SK-N-SH (cell line): ENCODE data around the gene ADAMTS4. TPM values are rescaled to one million over a fixed set of nuclear protein-coding genes. Genes with fewer than 3 reads are reported as not detected.
A peak's percentile ranks its signal among the peaks of the same experiment; 100 is the strongest.

Experiments used
- CTCF ChIA-PET: fragments of 300-600, 350-600 bp; formaldehyde crosslinking; extraction: SDS; loops from one replicate; lab custom pipeline; 2021; lab: Yijun Ruan, JAX
- POLR2A ChIA-PET: fragments of 350-600 bp; sonication (Branson Sonifier 250); formaldehyde crosslinking; extraction: SDS; loops from one replicate; lab custom pipeline; 2020; ENCODE audit warnings: antibody characterized with exemption, inconsistent platforms; lab: Yijun Ruan, JAX
- DNase-seq: peaks from one replicate; pipeline ENCODE4 v3.0.0; 2012
- H2AFZ ChIP-seq: fragments of 200-600 bp; sonication (generic); 2 replicates; pipeline ENCODE4 v1.8.1; 2016; ENCODE audit warnings: antibody characterized with exemption, mild to moderate bottlenecking, low read depth
- H3F3A ChIP-seq: fragments of 200-600 bp; sonication (generic); replicated peaks from 2 replicates; pipeline ENCODE3; 2016; ENCODE audit warnings: antibody characterized with exemption, mild to moderate bottlenecking; ENCODE audit not compliant: insufficient read depth
- H3K27ac ChIP-seq, 2 experiments: fragments of 200-500 bp in 1 of 2; fragments of 200-600 bp in 1 of 2; sonication (Bioruptor generic) in 1 of 2; sonication (generic), shearing (Covaris generic) in 1 of 2; 2 replicates each; pipeline versions ENCODE4 v1.5.1 to v1.6.1; 2014 to 2016; ENCODE audit warnings: low read depth in 2 of 2, inconsistent platforms in 1 of 2, low read length in 1 of 2, mild to moderate bottlenecking in 1 of 2, mixed read lengths in 1 of 2
- H3K27me3 ChIP-seq: fragments of 200-600 bp; sonication (generic), shearing (Covaris generic); 2 replicates; pipeline ENCODE4 v1.6.1; 2016; ENCODE audit warnings: mixed run types; ENCODE audit not compliant: insufficient read depth
- H3K36me3 ChIP-seq, 2 experiments: fragments of 200-500 bp in 1 of 2; fragments of 200-600 bp in 1 of 2; sonication (Bioruptor generic) in 1 of 2; sonication (generic) in 1 of 2; replicated peaks in 1 of 2; 2 replicates each; pipeline versions ENCODE3 to v1.5.1; 2014 to 2016; ENCODE audit warnings: low read length in 1 of 2, mild to moderate bottlenecking in 1 of 2; ENCODE audit not compliant: insufficient read depth in 2 of 2, control insufficient read depth in 1 of 2
- H3K4me1 ChIP-seq, 2 experiments: fragments of 200-500 bp in 1 of 2; fragments of 200-600 bp in 1 of 2; sonication (Bioruptor generic) in 1 of 2; sonication (generic), shearing (Covaris generic) in 1 of 2; 2 replicates each; pipeline versions ENCODE4 v1.5.1 to v1.6.1; 2014 to 2016; ENCODE audit warnings: low read depth in 1 of 2, low read length in 1 of 2, mixed run types in 1 of 2; ENCODE audit not compliant: insufficient read depth in 2 of 2, control insufficient read depth in 1 of 2
- H3K4me2 ChIP-seq: fragments of 200-600 bp; sonication (generic), shearing (Covaris generic); 2 replicates; pipeline ENCODE4 v1.6.1; 2017; ENCODE audit warnings: mixed run types
- H3K4me3 ChIP-seq, 2 experiments: fragments of 200-500 bp in 1 of 2; fragments of 200-600 bp in 1 of 2; sonication (Bioruptor generic) in 1 of 2; sonication (generic), shearing (Covaris generic) in 1 of 2; 2 replicates each; pipeline versions ENCODE4 v1.5.1 to v1.8.1; 2014 to 2016; ENCODE audit warnings: low read depth in 2 of 2, inconsistent platforms in 1 of 2, low read length in 1 of 2, mild to moderate bottlenecking in 1 of 2, mixed read lengths in 1 of 2, moderate library complexity in 1 of 2
- H3K79me2 ChIP-seq: fragments of 200-600 bp; sonication (generic); 2 replicates; pipeline ENCODE4 v1.8.1; 2017; ENCODE audit warnings: mild to moderate bottlenecking; ENCODE audit not compliant: insufficient read depth
- H3K9ac ChIP-seq: fragments of 200-600 bp; sonication (generic); 2 replicates; pipeline ENCODE4 v1.6.1; 2017; ENCODE audit warnings: mixed run types
- H3K9me2 ChIP-seq: fragments of 200-600 bp; sonication (generic); 2 replicates; pipeline ENCODE4 v1.6.1; 2017; ENCODE audit warnings: mixed run types
- H3K9me3 ChIP-seq: fragments of 200-600 bp; sonication (generic); 2 replicates; pipeline ENCODE4 v1.6.1; 2017; ENCODE audit warnings: mixed run types, mild to moderate bottlenecking, moderate library complexity
- H4K20me1 ChIP-seq: fragments of 200-600 bp; sonication (generic); 2 replicates; pipeline ENCODE4 v1.6.1; 2017; ENCODE audit warnings: mild to moderate bottlenecking, mixed run types; ENCODE audit not compliant: insufficient read depth
- EP300 ChIP-seq, 2 experiments: IDR thresholded peaks; 2 replicates each; pipeline versions ENCODE4 v1.4.0 to v1.6.1; 2012; ENCODE audit warnings: borderline replicate concordance in 1 of 2, low read depth in 1 of 2, low read length in 1 of 2
- FOSL2 ChIP-seq: IDR thresholded peaks from 2 replicates; pipeline ENCODE4 v1.4.0; 2012; ENCODE audit warnings: low read depth, mild to moderate bottlenecking, moderate library complexity, borderline replicate concordance
- FOXJ3 ChIP-seq: sonication (generic); formaldehyde crosslinking; IDR thresholded peaks from 2 replicates; pipeline ENCODE4 v1.5.1; 2020; ENCODE audit warnings: mild to moderate bottlenecking, missing genetic modification reagents
- GABPA ChIP-seq: IDR thresholded peaks from 2 replicates; pipeline ENCODE4 v1.4.0; 2012; ENCODE audit warnings: low read depth, mild to moderate bottlenecking
- IRF3 ChIP-seq: fragments of 150-350 bp; IDR thresholded peaks from 2 replicates; pipeline ENCODE4 v1.6.1; 2016; ENCODE audit warnings: mild to moderate bottlenecking, low read depth, low read length
- MXI1 ChIP-seq: IDR thresholded peaks from 2 replicates; pipeline ENCODE4 v1.6.1; 2012; ENCODE audit warnings: mild to moderate bottlenecking, low read depth, low read length, improper control_type of control experiment
- NRF1 ChIP-seq: IDR thresholded peaks from 2 replicates; pipeline ENCODE4 v1.6.1; 2012; ENCODE audit warnings: low read depth, mild to moderate bottlenecking, low read length
- RAD21 ChIP-seq: IDR thresholded peaks from 2 replicates; pipeline ENCODE4 v1.6.1; 2012; ENCODE audit warnings: mild to moderate bottlenecking, low read length
- WGBS: methylation state at CpG from one replicate; pipeline ENCODE4 v1.1.6; 2017; ENCODE audit warnings: low lambda C conversion rate; 5-methylcytosine and 5-hydroxymethylcytosine counted together
- polyA plus RNA-seq, 3 experiments: library from polyadenylated mRNA; depleted of rRNA; stranded (reverse); fragments of >200 nt; gene quantifications; 2 replicates each; pipeline ENCODE4 v1.2.3, GENCODE V29; 2012
- TF ChIP-seq, protein P1 (sequence below): IDR thresholded peaks from 2 replicates; pipeline ENCODE4 v1.4.0; 2012; ENCODE audit warnings: low read depth
- TF ChIP-seq, protein P2 (sequence below): IDR thresholded peaks from 2 replicates; pipeline ENCODE4; 2012

The ADAMTS4 gene
- polyA plus RNA-seq, 1 of the 3 experiments (the other 2 are of a cell fraction) = 1.2 TPM

DNA sequence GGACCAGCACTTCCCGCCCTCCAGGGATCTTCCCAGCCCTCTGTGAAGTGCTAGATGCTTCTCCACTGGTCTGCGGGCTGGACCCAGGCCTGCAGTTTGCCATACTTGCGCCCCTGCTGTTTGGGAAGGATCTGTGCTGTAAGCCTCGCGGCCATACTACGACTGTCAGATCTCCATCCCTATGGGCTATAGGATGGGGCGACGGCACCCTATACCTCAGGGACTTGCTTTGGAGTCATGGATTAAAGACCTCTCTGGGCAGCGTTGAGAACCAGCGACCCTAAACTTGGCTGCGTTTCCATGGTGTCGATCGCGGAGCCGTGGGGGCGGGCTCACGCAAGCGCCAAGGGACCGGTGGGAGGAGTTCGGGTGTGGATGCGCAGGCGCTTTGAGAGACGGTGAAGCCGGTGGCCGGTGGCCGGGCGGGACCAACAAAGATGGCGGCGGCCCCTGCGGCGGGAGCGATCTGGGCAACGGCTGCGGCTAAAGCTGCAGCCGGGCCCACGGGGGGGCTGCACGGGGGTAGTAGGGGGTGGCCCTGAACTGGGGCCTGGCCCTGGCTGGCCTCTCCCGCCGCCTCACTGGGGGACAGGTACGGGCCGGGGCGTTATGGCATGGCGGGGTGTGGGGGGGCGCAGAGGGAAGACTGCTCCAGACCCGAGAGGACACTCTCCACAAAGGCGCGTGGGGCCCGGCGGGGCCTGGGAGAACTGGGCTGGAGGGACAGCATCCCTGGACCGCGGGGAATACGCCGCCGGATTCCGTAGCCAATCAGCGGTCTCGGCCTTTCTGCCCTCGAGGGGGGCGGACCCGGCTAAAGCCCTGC is 39.6 kb downstream of the ADAMTS4 start, which contains the start of gene USP21 (continued):
- TF ChIP-seq IRF3 = no peak
- no peak for TF ChIP-seq RAD21
- TF ChIP-seq GABPA = no peak
- no peak for TF ChIP-seq MXI1
- TF ChIP-seq, protein P1, sequence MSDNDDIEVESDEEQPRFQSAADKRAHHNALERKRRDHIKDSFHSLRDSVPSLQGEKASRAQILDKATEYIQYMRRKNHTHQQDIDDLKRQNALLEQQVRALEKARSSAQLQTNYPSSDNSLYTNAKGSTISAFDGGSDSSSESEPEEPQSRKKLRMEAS = no peak; the same call in 1 of the 2 replicates
- peak; percentile 99 for TF ChIP-seq NRF1
- TF ChIP-seq, protein P2, sequence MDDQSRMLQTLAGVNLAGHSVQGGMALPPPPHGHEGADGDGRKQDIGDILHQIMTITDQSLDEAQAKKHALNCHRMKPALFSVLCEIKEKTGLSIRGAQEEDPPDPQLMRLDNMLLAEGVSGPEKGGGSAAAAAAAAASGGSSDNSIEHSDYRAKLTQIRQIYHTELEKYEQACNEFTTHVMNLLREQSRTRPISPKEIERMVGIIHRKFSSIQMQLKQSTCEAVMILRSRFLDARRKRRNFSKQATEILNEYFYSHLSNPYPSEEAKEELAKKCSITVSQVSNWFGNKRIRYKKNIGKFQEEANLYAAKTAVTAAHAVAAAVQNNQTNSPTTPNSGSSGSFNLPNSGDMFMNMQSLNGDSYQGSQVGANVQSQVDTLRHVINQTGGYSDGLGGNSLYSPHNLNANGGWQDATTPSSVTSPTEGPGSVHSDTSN = peak; percentile 41; the same call in 1 of the 2 replicates
- no peak for TF ChIP-seq FOXJ3
- TF ChIP-seq EP300 (IDR thresholded peaks at IDR 0.05; ENCODE audit: borderline replicate concordance in 1 of 2, low read depth in 1 of 2, low read length in 1 of 2) = no peak

DNA sequence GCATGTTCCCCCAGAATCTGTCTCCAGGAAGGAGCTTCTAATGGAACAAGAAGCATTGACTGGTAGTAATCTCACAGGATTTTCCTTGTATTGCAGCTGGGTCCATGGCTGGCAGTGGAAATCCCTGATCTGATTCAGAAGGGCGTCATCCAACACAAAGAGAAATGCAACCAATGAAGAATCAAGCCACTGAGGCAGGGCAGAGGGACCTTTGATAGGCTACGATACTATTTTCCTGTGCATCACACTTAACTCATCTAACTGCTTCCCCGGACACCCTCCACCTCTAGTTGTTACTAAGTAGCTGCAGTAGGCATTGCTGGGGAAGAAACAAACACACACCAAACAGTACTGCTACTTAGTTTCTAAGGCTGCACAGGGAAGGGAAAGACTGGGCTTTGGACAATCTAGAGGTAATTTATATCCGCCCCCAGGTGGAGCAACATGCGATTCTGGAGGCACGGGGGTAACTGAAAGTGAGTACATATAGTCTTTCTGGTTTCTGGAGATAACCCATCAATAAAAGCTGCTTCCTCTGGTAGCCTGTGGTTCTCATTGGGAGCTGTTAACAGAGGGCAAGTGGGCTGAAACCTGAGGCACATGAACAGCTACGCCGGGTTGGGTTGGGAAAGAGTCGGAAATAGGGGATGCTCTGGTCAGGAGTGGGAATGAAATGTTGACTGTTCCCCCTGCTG is 40.4 kb downstream of the ADAMTS4 start:
- Histone ChIP-seq H3F3A (peaks cover 8% of the 10 kb centered on the region), H3K79me2 (peaks cover 33% of the 10 kb centered on the region), H3K27ac (peak overlapping the region; percentile 77 to 85), H2AFZ (peak overlapping the region; percentile 84), H3K9ac (peak overlapping the region; percentile 90), H3K4me2 (peak overlapping the region; percentile 77), H3K9me3 (no peaks in the 10 kb centered on the region), H3K36me3 (peaks cover 4 to 47% of the 10 kb centered on the region in 2 experiments), H3K9me2 (no peaks in the 10 kb centered on the region), H3K4me1 (peaks cover 0 to 31% of the 10 kb centered on the region in 2 experiments; a peak in 3 of 4 replicates), H3K4me3 (peak overlapping the region; percentile 89 to 92), H4K20me1 (no peaks in the 10 kb centered on the region)
- no peak for DNase-seq
- WGBS = 68% methylated on average over 9 of the region's 9 CpGs
- ChIA-PET CTCF (interaction anchor here (0.6 to 1.5 kb wide), 6 partner anchors 10 to 45 kb away, joined by 3 to 5 read pairs (median 4); partner anchors contain the start of genes NIT1 and PFDN2), POLR2A (interaction anchor here (0.7 kb wide), 1 partner anchor 433 kb away, joined by 6 read pairs; no protein-coding TSS in a partner anchor)
- TF ChIP-seq FOSL2 = no peak
- TF ChIP-seq FOXJ3 = no peak
- TF ChIP-seq, all 33 proteins: peak for 0
- no peaks in the 10 kb centered on the region for H3K27me3 ChIP-seq
